HEK293 (cell line): ENCODE results near the gene PRSS48.

ENCODE experiments used
- CTCF ChIA-PET: fragments of 350-600 bp; formaldehyde crosslinking; extraction: SDS; loops from one replicate; lab custom pipeline; 2021; ENCODE audit warnings: antibody characterized with exemption; lab: Yijun Ruan, JAX
- POLR2A ChIA-PET: fragments of 300-600 bp; formaldehyde crosslinking; extraction: SDS; loops from one replicate; lab custom pipeline; 2020; ENCODE audit warnings: antibody characterized with exemption, inconsistent platforms; lab: Yijun Ruan, JAX
- H3K27ac ChIP-seq: fragments of 200-500 bp; sonication (Bioruptor generic); 2 replicates; pipeline ENCODE4 v1.5.1; 2014; ENCODE audit warnings: low read depth, low read length, control low read depth, inconsistent platforms; ENCODE audit errors: extremely low read depth
- H3K36me3 ChIP-seq, 2 experiments: fragments of 200-500 bp in 1 of 2; sonication (Bioruptor generic) in 1 of 2; 1 replicate in 1 of 2; 2 replicates in 1 of 2; pipeline ENCODE4 v1.5.1; 2014 to 2017; ENCODE audit warnings: inconsistent platforms in 2 of 2, low read length in 2 of 2; ENCODE audit not compliant: control insufficient read depth in 2 of 2, insufficient read depth in 1 of 2
- H3K4me1 ChIP-seq: fragments of 200-500 bp; sonication (Bioruptor generic); 2 replicates; pipeline ENCODE4 v1.5.1; 2014; ENCODE audit warnings: mild to moderate bottlenecking, low read length, inconsistent platforms; ENCODE audit not compliant: control insufficient read depth, insufficient read depth
- H3K4me3 ChIP-seq: 2 replicates; pipeline ENCODE4 v1.5.1; 2011; ENCODE audit warnings: low read depth, mild to moderate bottlenecking, control low read depth, low read length, moderate library complexity
- H3K9me3 ChIP-seq: fragments of 200-500 bp; sonication (Bioruptor generic); 2 replicates; pipeline ENCODE4 v1.5.1; 2014; ENCODE audit warnings: low read depth, low read length, inconsistent platforms; ENCODE audit not compliant: control insufficient read depth, insufficient read depth
- FEZF1 ChIP-seq: fragments of 450-650 bp; formaldehyde crosslinking; IDR thresholded peaks from 2 replicates; pipeline ENCODE4 v1.5.1; 2016; ENCODE audit warnings: missing biosample characterization, missing genetic modification characterization
- IKZF3 ChIP-seq: fragments of 450-650 bp; IDR thresholded peaks from 2 replicates; pipeline ENCODE4 v1.5.0; 2018; ENCODE audit warnings: missing biosample characterization, mild to moderate bottlenecking, missing genetic modification characterization, moderate library complexity
- SCRT1 ChIP-seq: fragments of 450-650 bp; formaldehyde crosslinking; IDR thresholded peaks from 2 replicates; pipeline ENCODE4 v1.5.1; 2016; ENCODE audit warnings: missing biosample characterization, missing genetic modification characterization, borderline replicate concordance
- ZBTB10 ChIP-seq: fragments of 450-650 bp; formaldehyde crosslinking; IDR thresholded peaks from 2 replicates; pipeline ENCODE4 v1.5.1; 2016; ENCODE audit warnings: missing biosample characterization, missing genetic modification characterization
- ZNF174 ChIP-seq: fragments of 450-650 bp; formaldehyde crosslinking; IDR thresholded peaks from 2 replicates; pipeline ENCODE4 v1.5.0; 2017; ENCODE audit warnings: missing biosample characterization, mild to moderate bottlenecking, missing genetic modification characterization
- ZNF221 ChIP-seq: fragments of 450-650 bp; formaldehyde crosslinking; IDR thresholded peaks from 2 replicates; pipeline ENCODE4 v1.5.1; 2017; ENCODE audit warnings: missing biosample characterization, missing genetic modification characterization, borderline replicate concordance
- ZNF248 ChIP-seq: fragments of 450-650 bp; formaldehyde crosslinking; IDR thresholded peaks from 2 replicates; pipeline ENCODE4 v1.5.1; 2017; ENCODE audit warnings: missing biosample characterization, missing genetic modification characterization
- ZNF302 ChIP-seq: fragments of 450-650 bp; formaldehyde crosslinking; IDR thresholded peaks from 2 replicates; pipeline ENCODE4 v1.5.1; 2016; ENCODE audit warnings: missing biosample characterization, missing genetic modification characterization, low read depth
- ZNF341 ChIP-seq: fragments of 450-650 bp; formaldehyde crosslinking; IDR thresholded peaks from 2 replicates; pipeline ENCODE4; 2016; ENCODE audit warnings: low read depth, missing biosample characterization, missing genetic modification characterization
- ZNF518A ChIP-seq: fragments of 450-650 bp; formaldehyde crosslinking; conservative IDR thresholded peaks from 2 replicates; pipeline ENCODE4 v1.5.1; 2016; ENCODE audit warnings: low read depth, missing biosample characterization, missing genetic modification characterization
- ZNF529 ChIP-seq: fragments of 450-650 bp; formaldehyde crosslinking; IDR thresholded peaks from 2 replicates; pipeline ENCODE4 v1.5.1; 2017; ENCODE audit warnings: missing genetic modification characterization, missing biosample characterization; ENCODE audit not compliant: insufficient replicate concordance
- ZNF561 ChIP-seq: fragments of 450-650 bp; IDR thresholded peaks from 2 replicates; pipeline ENCODE4 v1.5.1; 2018; ENCODE audit warnings: missing biosample characterization, missing genetic modification characterization, borderline replicate concordance
- ZNF610 ChIP-seq: fragments of 450-650 bp; formaldehyde crosslinking; IDR thresholded peaks from 2 replicates; pipeline ENCODE4 v1.5.1; 2016; ENCODE audit warnings: missing biosample characterization, missing genetic modification characterization, borderline replicate concordance
- ZNF660 ChIP-seq: fragments of 450-650 bp; IDR thresholded peaks from 2 replicates; pipeline ENCODE4 v1.5.1; 2018; ENCODE audit warnings: missing biosample characterization, mild to moderate bottlenecking, missing genetic modification characterization
- ZNF677 ChIP-seq: fragments of 450-650 bp; IDR thresholded peaks from 2 replicates; pipeline ENCODE4 v1.5.0; 2018; ENCODE audit warnings: missing biosample characterization, mild to moderate bottlenecking, missing genetic modification characterization, moderate library complexity
- ZNF747 ChIP-seq: fragments of 450-650 bp; formaldehyde crosslinking; IDR thresholded peaks from 2 replicates; pipeline ENCODE4 v1.5.1; 2016; ENCODE audit warnings: missing biosample characterization, missing genetic modification characterization
- ZNF792 ChIP-seq: fragments of 450-650 bp; formaldehyde crosslinking; IDR thresholded peaks from 2 replicates; pipeline ENCODE4 v1.5.1; 2016; ENCODE audit warnings: missing biosample characterization, missing genetic modification characterization
- ZNF837 ChIP-seq: fragments of 450-650 bp; formaldehyde crosslinking; IDR thresholded peaks from 2 replicates; pipeline ENCODE4 v1.5.1; 2016; ENCODE audit warnings: missing biosample characterization, missing genetic modification characterization
- ZSCAN30 ChIP-seq: fragments of 450-650 bp; IDR thresholded peaks from 2 replicates; pipeline ENCODE4 v1.5.1; 2018; ENCODE audit warnings: missing biosample characterization, mild to moderate bottlenecking, missing genetic modification characterization, moderate library complexity
- ZXDB ChIP-seq: fragments of 450-650 bp; formaldehyde crosslinking; IDR thresholded peaks from 2 replicates; pipeline ENCODE4 v1.5.1; 2016; ENCODE audit warnings: missing biosample characterization, missing genetic modification characterization

The PRSS48 gene

GRCh38 chr4:151331276-151332042 is 54.5 kb downstream of the PRSS48 start:
- TF ChIP-seq ZNF677 (tag by site-specific recombination) = 0 out of 2 replicates have a peak, but pooled peaks have one; percentile 32
- TF ChIP-seq ZNF792 (tag by site-specific recombination) = no peak
- ChIA-PET POLR2A (no interaction called here), CTCF (no interaction called here)

GRCh38 chr4:151339467-151339866 is 62.5 kb downstream of the PRSS48 start:
- H3K9me3 ChIP-seq = no peaks in the 10 kb centered on the region
- no peak overlapping the region for H3K4me3 ChIP-seq
- ChIA-PET POLR2A (no interaction called here), CTCF (no interaction called here)
- no peaks in the 10 kb centered on the region for H3K4me1 ChIP-seq
- H3K36me3 ChIP-seq = no peaks in the 10 kb centered on the region
- TF ChIP-seq ZNF221 (tag by site-specific recombination) (no peak), ZXDB (tag by site-specific recombination) (no peak), ZSCAN30 (no peak), ZNF660 (tag by site-specific recombination) (no peak), ZBTB10 (tag by site-specific recombination) (no peak), ZNF561 (tag by site-specific recombination) (no peak)
- no peak overlapping the region for H3K27ac ChIP-seq

More at GRCh38 chr4:151331276-151332042, 54.5 kb downstream of the PRSS48 start:
- Histone ChIP-seq H3K4me3 (no peak overlapping the region), H3K27ac (no peak overlapping the region), H3K9me3 (no peaks in the 10 kb centered on the region), H3K36me3 (no peaks in the 10 kb centered on the region), H3K4me1 (no peaks in the 10 kb centered on the region)

- no peak overlapping the region for H3K4me3 ChIP-seq
- H3K36me3 ChIP-seq = no peaks in the 10 kb centered on the region
- H3K27ac ChIP-seq = no peak overlapping the region
- no peaks in the 10 kb centered on the region for H3K4me1 ChIP-seq
- ChIA-PET POLR2A (no interaction called here), CTCF (no interaction called here)
- TF ChIP-seq ZNF837 (tag by site-specific recombination) = no peak
- TF ChIP-seq ZNF174 (tag by site-specific recombination) = no peak
- TF ChIP-seq ZNF518A (tag by site-specific recombination) = no peak
- TF ChIP-seq ZNF302 = no peak
- TF ChIP-seq ZNF747 (tag by site-specific recombination) = no peak
- TF ChIP-seq ZNF529 = no peak
- TF ChIP-seq ZSCAN30 = no peak
- TF ChIP-seq ZNF341 (tag by site-specific recombination) = no peak
- no peak for TF ChIP-seq ZNF610
- TF ChIP-seq FEZF1 = no peak
- no peak for TF ChIP-seq ZNF677 (tag by site-specific recombination)
- TF ChIP-seq SCRT1 (tag by site-specific recombination) = no peak
- TF ChIP-seq ZNF248 (tag by site-specific recombination) = no peak
- no peak for TF ChIP-seq IKZF3
- no peak for TF ChIP-seq ZXDB (tag by site-specific recombination)
- H3K9me3 ChIP-seq = no peaks in the 10 kb centered on the region
Observed at GRCh38 chr4:151340751-151341385, 63.9 kb downstream of the PRSS48 start.
